ENCODE measurements around the gene GPHB5. TPM values are rescaled to one million over a fixed set of nuclear protein-coding genes. Genes with fewer than 3 reads are reported as not detected.

Gene GPHB5, protein sequence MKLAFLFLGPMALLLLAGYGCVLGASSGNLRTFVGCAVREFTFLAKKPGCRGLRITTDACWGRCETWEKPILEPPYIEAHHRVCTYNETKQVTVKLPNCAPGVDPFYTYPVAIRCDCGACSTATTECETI
- not detected for total RNA-seq
- long read RNA-seq = 0 reads

DNA sequence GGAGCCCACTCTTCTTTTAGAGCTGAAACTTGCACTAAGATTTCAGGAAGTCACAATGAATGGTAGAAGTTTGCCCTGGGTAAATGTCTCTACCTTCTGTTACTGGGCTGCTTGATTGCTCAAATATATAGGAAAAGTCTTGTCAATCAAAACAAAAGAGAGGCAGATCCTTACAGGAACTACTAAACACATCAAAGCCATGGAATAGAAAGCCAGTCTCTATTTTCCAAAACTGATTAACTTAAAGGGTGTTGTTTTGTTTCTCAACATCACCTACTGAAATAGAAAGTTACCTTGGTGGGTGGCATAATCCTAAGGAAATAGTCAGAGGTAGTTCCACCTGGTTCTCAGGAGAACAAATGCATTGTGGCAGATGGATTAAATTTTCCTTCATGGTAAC, at the start of gene GPHB5:
TSS of gene GPHB5 (minus strand) at position 101 of the 400 bp plus-strand sequence. CDS start 1,086 bp downstream, outside the sequence.
- intact Hi-C loops (cut with DNase I) = no loop called here
- Histone ChIP-seq H3K9me3 (no peaks in the 10 kb centered on the region), H3K4me1 (no peaks in the 10 kb centered on the region), H3K4me3 (no peak within 1 kb of the TSS), H3K27ac (no peak within 1 kb of the TSS), H3K27me3 (no peaks in the 10 kb centered on the region), H3K36me3 (no peaks in the 10 kb centered on the region)
- DNase-seq (no peak), ATAC-seq (no peak)
- TF ChIP-seq, protein P1, sequence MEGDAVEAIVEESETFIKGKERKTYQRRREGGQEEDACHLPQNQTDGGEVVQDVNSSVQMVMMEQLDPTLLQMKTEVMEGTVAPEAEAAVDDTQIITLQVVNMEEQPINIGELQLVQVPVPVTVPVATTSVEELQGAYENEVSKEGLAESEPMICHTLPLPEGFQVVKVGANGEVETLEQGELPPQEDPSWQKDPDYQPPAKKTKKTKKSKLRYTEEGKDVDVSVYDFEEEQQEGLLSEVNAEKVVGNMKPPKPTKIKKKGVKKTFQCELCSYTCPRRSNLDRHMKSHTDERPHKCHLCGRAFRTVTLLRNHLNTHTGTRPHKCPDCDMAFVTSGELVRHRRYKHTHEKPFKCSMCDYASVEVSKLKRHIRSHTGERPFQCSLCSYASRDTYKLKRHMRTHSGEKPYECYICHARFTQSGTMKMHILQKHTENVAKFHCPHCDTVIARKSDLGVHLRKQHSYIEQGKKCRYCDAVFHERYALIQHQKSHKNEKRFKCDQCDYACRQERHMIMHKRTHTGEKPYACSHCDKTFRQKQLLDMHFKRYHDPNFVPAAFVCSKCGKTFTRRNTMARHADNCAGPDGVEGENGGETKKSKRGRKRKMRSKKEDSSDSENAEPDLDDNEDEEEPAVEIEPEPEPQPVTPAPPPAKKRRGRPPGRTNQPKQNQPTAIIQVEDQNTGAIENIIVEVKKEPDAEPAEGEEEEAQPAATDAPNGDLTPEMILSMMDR (IDR thresholded peaks at IDR 0.05) = no peak
- TF ChIP-seq POLR2A (IDR thresholded peaks at IDR 0.05) = no peak

GRCh38 chr14:63367742-63368364, 49.1 kb upstream of the GPHB5 start:
- Histone ChIP-seq H3K9me3 (no peaks in the 10 kb centered on the region), H3K4me1 (no peaks in the 10 kb centered on the region), H3K36me3 (no peaks in the 10 kb centered on the region), H3K27me3 (no peaks in the 10 kb centered on the region), H3K27ac (no peak overlapping the region), H3K4me3 (no peak overlapping the region)
- DNase-seq (no peak), ATAC-seq (no peak)
- intact Hi-C loops (cut with DNase I) = no loop called here
- TF ChIP-seq, protein P1 (IDR thresholded peaks at IDR 0.05) = no peak
- no peak for TF ChIP-seq POLR2A (IDR thresholded peaks at IDR 0.05)

DNA sequence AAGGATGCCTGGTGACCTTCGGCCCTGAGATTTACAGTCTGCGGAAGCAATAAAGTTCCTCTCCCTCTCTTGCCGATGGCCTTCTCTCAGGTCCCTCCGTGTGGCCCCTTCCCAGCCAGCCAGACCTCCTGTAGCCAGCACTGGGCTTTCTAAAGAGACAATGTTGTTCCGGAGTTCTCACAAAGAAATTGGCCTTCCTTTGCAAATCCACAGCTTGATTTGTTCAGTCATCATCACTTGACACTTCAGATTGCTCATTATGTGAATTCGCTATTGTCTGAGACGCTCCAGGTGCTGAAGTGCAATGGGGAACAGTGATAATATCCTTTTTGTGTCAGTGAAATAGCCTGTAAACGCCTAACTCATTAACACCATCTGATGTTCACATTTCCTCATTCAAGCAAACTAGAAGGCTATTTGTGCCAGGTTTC, 43.7 kb upstream of the GPHB5 start:
- H3K36me3 ChIP-seq = no peaks in the 10 kb centered on the region
- ATAC-seq (no peak), DNase-seq (no peak)
- H3K27ac ChIP-seq = no peak overlapping the region
- TF ChIP-seq POLR2A (IDR thresholded peaks at IDR 0.05) = no peak
- TF ChIP-seq, protein P1 (IDR thresholded peaks at IDR 0.05) = no peak
- no peak overlapping the region for H3K4me3 ChIP-seq
- H3K4me1 ChIP-seq = no peaks in the 10 kb centered on the region
- H3K27me3 ChIP-seq = no peaks in the 10 kb centered on the region
- WGBS (ENCODE audit: insufficient coverage, low coverage, low lambda C conversion rate, missing lambda C conversion rate) = 64% methylated on average over 7 of the region's 8 CpGs
- H3K9me3 ChIP-seq = no peaks in the 10 kb centered on the region
- intact Hi-C loops (cut with DNase I) = no loop called here

DNA sequence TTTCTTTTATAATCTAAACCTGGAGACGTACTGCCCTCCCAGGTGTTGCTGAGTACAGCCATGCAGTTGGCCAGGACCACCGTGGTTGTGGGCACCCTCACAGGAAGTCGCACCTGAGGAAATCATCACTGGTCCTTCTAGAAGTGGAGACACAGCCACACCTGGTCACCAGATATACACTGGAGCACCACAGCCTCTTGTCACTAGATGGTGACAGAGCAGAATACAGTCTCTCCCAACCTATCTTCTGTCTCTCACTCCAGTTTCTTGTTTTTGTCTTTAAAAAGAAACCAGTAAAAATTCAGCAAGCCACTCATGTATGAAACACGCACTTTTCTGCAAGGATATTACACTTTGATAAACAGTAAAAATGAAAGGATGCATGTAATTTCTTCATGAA, 43.1 kb upstream of the GPHB5 start:
- Histone ChIP-seq H3K4me3 (no peak overlapping the region), H3K9me3 (no peaks in the 10 kb centered on the region), H3K36me3 (no peaks in the 10 kb centered on the region), H3K27me3 (no peaks in the 10 kb centered on the region), H3K27ac (no peak overlapping the region), H3K4me1 (no peaks in the 10 kb centered on the region)
- DNase-seq (no peak), ATAC-seq (peak in 1 of 4 donors; percentile 41)
- intact Hi-C loops (cut with DNase I) = no loop called here
- TF ChIP-seq POLR2A (IDR thresholded peaks at IDR 0.05) = no peak
- TF ChIP-seq, protein P1 (IDR thresholded peaks at IDR 0.05) = no peak
- WGBS (ENCODE audit: insufficient coverage, low coverage, low lambda C conversion rate, missing lambda C conversion rate) = 72% methylated on average over 4 of the region's 4 CpGs

All from right lobe of liver (tissue), 6 donors.